ENCODE measurements around the gene MYH13. TPM values are rescaled to one million over a fixed set of nuclear protein-coding genes. Genes with fewer than 3 reads are reported as not detected.

Gene MYH13
- polyA plus RNA-seq, 1 of the 3 experiments (the other 2 are of a cell fraction): not detected

DNA sequence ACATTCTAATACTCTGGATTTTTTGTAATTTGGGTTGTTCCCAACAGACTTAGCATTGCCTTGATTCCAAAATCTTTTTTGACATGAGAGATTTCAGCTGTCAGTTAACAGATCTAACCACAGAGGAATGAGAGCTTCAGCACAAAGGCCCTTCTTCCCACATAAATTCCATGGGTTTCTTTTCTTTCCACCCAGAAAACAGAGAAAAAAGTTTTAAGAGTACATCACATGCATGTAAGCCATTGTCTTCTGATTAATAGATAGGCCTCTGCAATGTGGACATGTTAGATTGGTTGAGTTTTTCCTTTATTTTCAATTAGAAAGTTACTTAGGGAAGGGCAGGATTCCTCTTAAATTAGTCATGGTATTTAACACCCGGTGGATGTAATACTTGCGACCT lies 48.0 kb upstream of the MYH13 start:
- no peak for DNase-seq
- H4K20me1 ChIP-seq (ENCODE audit: insufficient read depth): no peaks in the 10 kb centered on the region
- H3K4me2 ChIP-seq: no peak overlapping the region
- ChIA-PET CTCF (no interaction called here), POLR2A (no interaction called here)
- no peak overlapping the region for H3K9ac ChIP-seq
- no peaks in the 10 kb centered on the region for H3K36me3 ChIP-seq (replicated peaks in 1 of 2; ENCODE audit: control insufficient read depth in 1 of 2, insufficient read depth in 2 of 2, low read length in 1 of 2)
- no peaks in the 10 kb centered on the region for H3F3A ChIP-seq (replicated peaks; ENCODE audit: insufficient read depth)
- no peaks in the 10 kb centered on the region for H3K9me3 ChIP-seq
- no peaks in the 10 kb centered on the region for H3K27me3 ChIP-seq (ENCODE audit: insufficient read depth)
- no peak for TF ChIP-seq RCOR1 (IDR thresholded peaks at IDR 0.05; ENCODE audit: low read length)
- no peak for TF ChIP-seq FOSL2 (IDR thresholded peaks at IDR 0.05; ENCODE audit: borderline replicate concordance, low read depth)
- TF ChIP-seq NRF1 (IDR thresholded peaks at IDR 0.05; ENCODE audit: low read depth, low read length): no peak
- TF ChIP-seq ELF1 (IDR thresholded peaks at IDR 0.05): no peak
- no peak overlapping the region for H3K27ac ChIP-seq (ENCODE audit: low read depth in 2 of 2, low read length in 1 of 2)
- H2AFZ ChIP-seq (ENCODE audit: low read depth): no peak overlapping the region
- no peaks in the 10 kb centered on the region for H3K79me2 ChIP-seq (ENCODE audit: insufficient read depth)
- no peaks in the 10 kb centered on the region for H3K9me2 ChIP-seq
- H3K4me1 ChIP-seq (ENCODE audit: control insufficient read depth in 1 of 2, insufficient read depth in 2 of 2, low read depth in 1 of 2, low read length in 1 of 2): no peaks in the 10 kb centered on the region
- H3K4me3 ChIP-seq (ENCODE audit: low read depth in 2 of 2, low read length in 1 of 2): no peak overlapping the region
- WGBS (ENCODE audit: low lambda C conversion rate): 5% methylated on average over 2 of the region's 2 CpGs

- H3K79me2 ChIP-seq (ENCODE audit: insufficient read depth): no peaks in the 10 kb centered on the region
- DNase-seq: no peak
- no peaks in the 10 kb centered on the region for H3K4me1 ChIP-seq (ENCODE audit: control insufficient read depth in 1 of 2, insufficient read depth in 2 of 2, low read depth in 1 of 2, low read length in 1 of 2)
- H3K4me3 ChIP-seq (ENCODE audit: low read depth in 2 of 2, low read length in 1 of 2): no peak overlapping the region
- H4K20me1 ChIP-seq (ENCODE audit: insufficient read depth): no peaks in the 10 kb centered on the region
- H3K27me3 ChIP-seq (ENCODE audit: insufficient read depth): no peaks in the 10 kb centered on the region
- H3K9ac ChIP-seq: no peak overlapping the region
- 7% methylated on average over 3 of the region's 3 CpGs for WGBS (ENCODE audit: low lambda C conversion rate)
- H3K4me2 ChIP-seq: no peak overlapping the region
- no peaks in the 10 kb centered on the region for H3K9me3 ChIP-seq
- H3K27ac ChIP-seq (ENCODE audit: low read depth in 2 of 2, low read length in 1 of 2): no peak overlapping the region
- H3K36me3 ChIP-seq (replicated peaks in 1 of 2; ENCODE audit: control insufficient read depth in 1 of 2, insufficient read depth in 2 of 2, low read length in 1 of 2): no peaks in the 10 kb centered on the region
- H2AFZ ChIP-seq (ENCODE audit: low read depth): no peak overlapping the region
- no peaks in the 10 kb centered on the region for H3F3A ChIP-seq (replicated peaks; ENCODE audit: insufficient read depth)
- ChIA-PET CTCF (interaction anchor here (0.6 to 1.9 kb wide), 3 partner anchors 90 to 200 kb away, joined by 4 read pairs; no protein-coding TSS in a partner anchor), POLR2A (no interaction called here)
- TF ChIP-seq, protein P1, sequence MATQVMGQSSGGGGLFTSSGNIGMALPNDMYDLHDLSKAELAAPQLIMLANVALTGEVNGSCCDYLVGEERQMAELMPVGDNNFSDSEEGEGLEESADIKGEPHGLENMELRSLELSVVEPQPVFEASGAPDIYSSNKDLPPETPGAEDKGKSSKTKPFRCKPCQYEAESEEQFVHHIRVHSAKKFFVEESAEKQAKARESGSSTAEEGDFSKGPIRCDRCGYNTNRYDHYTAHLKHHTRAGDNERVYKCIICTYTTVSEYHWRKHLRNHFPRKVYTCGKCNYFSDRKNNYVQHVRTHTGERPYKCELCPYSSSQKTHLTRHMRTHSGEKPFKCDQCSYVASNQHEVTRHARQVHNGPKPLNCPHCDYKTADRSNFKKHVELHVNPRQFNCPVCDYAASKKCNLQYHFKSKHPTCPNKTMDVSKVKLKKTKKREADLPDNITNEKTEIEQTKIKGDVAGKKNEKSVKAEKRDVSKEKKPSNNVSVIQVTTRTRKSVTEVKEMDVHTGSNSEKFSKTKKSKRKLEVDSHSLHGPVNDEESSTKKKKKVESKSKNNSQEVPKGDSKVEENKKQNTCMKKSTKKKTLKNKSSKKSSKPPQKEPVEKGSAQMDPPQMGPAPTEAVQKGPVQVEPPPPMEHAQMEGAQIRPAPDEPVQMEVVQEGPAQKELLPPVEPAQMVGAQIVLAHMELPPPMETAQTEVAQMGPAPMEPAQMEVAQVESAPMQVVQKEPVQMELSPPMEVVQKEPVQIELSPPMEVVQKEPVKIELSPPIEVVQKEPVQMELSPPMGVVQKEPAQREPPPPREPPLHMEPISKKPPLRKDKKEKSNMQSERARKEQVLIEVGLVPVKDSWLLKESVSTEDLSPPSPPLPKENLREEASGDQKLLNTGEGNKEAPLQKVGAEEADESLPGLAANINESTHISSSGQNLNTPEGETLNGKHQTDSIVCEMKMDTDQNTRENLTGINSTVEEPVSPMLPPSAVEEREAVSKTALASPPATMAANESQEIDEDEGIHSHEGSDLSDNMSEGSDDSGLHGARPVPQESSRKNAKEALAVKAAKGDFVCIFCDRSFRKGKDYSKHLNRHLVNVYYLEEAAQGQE (IDR thresholded peaks at IDR 0.05; ENCODE audit: low read depth, low read length): no peak
- no peak for TF ChIP-seq SIN3A (IDR thresholded peaks at IDR 0.05; ENCODE audit: borderline replicate concordance, low read depth, low read length)
- TF ChIP-seq TCF12 (IDR thresholded peaks at IDR 0.05): no peak
- no peaks in the 10 kb centered on the region for H3K9me2 ChIP-seq
These were observed 44.6 kb upstream of the MYH13 start for GRCh38 chr17:10417431-10417830.

DNA sequence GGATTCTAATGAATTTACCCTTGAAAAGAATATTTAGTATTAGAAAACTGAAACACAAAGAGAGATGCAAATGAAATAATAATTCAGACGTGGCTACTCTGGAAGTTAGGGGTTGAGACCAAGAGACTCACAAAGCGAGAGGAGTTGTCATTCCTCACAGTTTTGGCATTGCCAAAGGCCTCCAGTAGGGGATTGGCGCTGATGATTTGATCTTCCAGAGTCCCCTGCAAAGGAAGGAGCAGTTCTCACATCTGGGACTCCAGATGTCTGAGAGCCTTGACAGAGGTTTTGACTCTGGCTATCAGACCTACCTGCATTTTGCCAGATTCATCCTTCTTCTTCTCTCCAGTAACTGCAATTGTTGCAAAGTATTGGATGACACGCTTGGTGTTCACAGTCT lies 42.4 kb upstream of the MYH13 start:
- CTCF ChIA-PET: no interaction called here
- TF ChIP-seq, protein P2, sequence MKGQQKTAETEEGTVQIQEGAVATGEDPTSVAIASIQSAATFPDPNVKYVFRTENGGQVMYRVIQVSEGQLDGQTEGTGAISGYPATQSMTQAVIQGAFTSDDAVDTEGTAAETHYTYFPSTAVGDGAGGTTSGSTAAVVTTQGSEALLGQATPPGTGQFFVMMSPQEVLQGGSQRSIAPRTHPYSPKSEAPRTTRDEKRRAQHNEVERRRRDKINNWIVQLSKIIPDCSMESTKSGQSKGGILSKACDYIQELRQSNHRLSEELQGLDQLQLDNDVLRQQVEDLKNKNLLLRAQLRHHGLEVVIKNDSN (IDR thresholded peaks at IDR 0.05; ENCODE audit: borderline replicate concordance, low read depth): no peak
- TF ChIP-seq, protein P3, sequence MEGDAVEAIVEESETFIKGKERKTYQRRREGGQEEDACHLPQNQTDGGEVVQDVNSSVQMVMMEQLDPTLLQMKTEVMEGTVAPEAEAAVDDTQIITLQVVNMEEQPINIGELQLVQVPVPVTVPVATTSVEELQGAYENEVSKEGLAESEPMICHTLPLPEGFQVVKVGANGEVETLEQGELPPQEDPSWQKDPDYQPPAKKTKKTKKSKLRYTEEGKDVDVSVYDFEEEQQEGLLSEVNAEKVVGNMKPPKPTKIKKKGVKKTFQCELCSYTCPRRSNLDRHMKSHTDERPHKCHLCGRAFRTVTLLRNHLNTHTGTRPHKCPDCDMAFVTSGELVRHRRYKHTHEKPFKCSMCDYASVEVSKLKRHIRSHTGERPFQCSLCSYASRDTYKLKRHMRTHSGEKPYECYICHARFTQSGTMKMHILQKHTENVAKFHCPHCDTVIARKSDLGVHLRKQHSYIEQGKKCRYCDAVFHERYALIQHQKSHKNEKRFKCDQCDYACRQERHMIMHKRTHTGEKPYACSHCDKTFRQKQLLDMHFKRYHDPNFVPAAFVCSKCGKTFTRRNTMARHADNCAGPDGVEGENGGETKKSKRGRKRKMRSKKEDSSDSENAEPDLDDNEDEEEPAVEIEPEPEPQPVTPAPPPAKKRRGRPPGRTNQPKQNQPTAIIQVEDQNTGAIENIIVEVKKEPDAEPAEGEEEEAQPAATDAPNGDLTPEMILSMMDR (IDR thresholded peaks at IDR 0.05): peak; percentile 12; the same call in 1 of the 2 replicates
- Histone ChIP-seq H3K9me3 (no peaks in the 10 kb centered on the region), H3K9me2 (no peaks in the 10 kb centered on the region), H4K20me1 (ENCODE audit: insufficient read depth) (no peaks in the 10 kb centered on the region), H2AFZ (ENCODE audit: low read depth) (no peak overlapping the region), H3K4me2 (no peak overlapping the region; the same call in 1 of the 2 replicates), H3F3A (replicated peaks; ENCODE audit: insufficient read depth) (no peaks in the 10 kb centered on the region), H3K36me3 (replicated peaks in 1 of 2; ENCODE audit: control insufficient read depth in 1 of 2, insufficient read depth in 2 of 2, low read length in 1 of 2) (no peaks in the 10 kb centered on the region), H3K27ac (ENCODE audit: low read depth in 2 of 2, low read length in 1 of 2) (no peak overlapping the region), H3K9ac (no peak overlapping the region), H3K4me3 (ENCODE audit: low read depth in 2 of 2, low read length in 1 of 2) (no peak overlapping the region), H3K79me2 (ENCODE audit: insufficient read depth) (no peaks in the 10 kb centered on the region), H3K4me1 (ENCODE audit: control insufficient read depth in 1 of 2, insufficient read depth in 2 of 2, low read depth in 1 of 2, low read length in 1 of 2) (no peaks in the 10 kb centered on the region), H3K27me3 (ENCODE audit: insufficient read depth) (no peaks in the 10 kb centered on the region)
- no peak for DNase-seq
- 15% methylated on average over 4 of the region's 4 CpGs for WGBS (ENCODE audit: low lambda C conversion rate)
- POLR2A ChIA-PET: no interaction called here

All from SK-N-SH (cell line).